OCI-LY3 (cell line): ENCODE measurements around the gene CDON.

Source experiments
- H2AFZ ChIP-seq: fragments of 200-600, 300-600 bp; shearing (Covaris generic); 2 replicates; pipeline ENCODE4 v1.6.0; 2014; ENCODE audit warnings: antibody characterized with exemption, low read depth, low read length
- H3K27ac ChIP-seq: fragments of 200-600, 300-600 bp; sonication (generic); 2 replicates; pipeline ENCODE4 v1.5.1; 2014; ENCODE audit warnings: mild to moderate bottlenecking, low read length, moderate library complexity, mixed read lengths
- H3K27me3 ChIP-seq: fragments of 200-600, 300-600 bp; sonication (generic); 2 replicates; pipeline ENCODE4 v1.6.1; 2014; ENCODE audit warnings: low read depth, low read length, mixed read lengths
- H3K36me3 ChIP-seq: fragments of 200-600, 300-600 bp; sonication (generic); replicated peaks from 2 replicates; pipeline ENCODE3; 2014; ENCODE audit warnings: low read depth, low read length, mixed read lengths
- H3K4me1 ChIP-seq: fragments of 300-600, 200-600 bp; sonication (generic); 2 replicates; pipeline ENCODE4 v1.6.1; 2014; ENCODE audit warnings: low read length, mixed read lengths
- H3K4me2 ChIP-seq: fragments of 200-600, 300-600 bp; sonication (generic); 2 replicates; pipeline ENCODE4 v1.6.1; 2014; ENCODE audit warnings: low read length, mixed read lengths
- H3K4me3 ChIP-seq: fragments of 300-600, 200-600 bp; sonication (generic); 2 replicates; pipeline ENCODE4 v1.5.1; 2014; ENCODE audit warnings: antibody characterized with exemption, mild to moderate bottlenecking, low read length, moderate library complexity
- H3K79me2 ChIP-seq: fragments of 300-600, 200-600 bp; shearing (Covaris generic); 2 replicates; pipeline ENCODE4 v1.6.1; 2014; ENCODE audit warnings: mild to moderate bottlenecking, low read length, mixed read lengths
- H3K9ac ChIP-seq: fragments of 300-600, 200-600 bp; shearing (Covaris generic); 2 replicates; pipeline ENCODE4 v1.6.0; 2014; ENCODE audit warnings: mild to moderate bottlenecking, low read length, moderate library complexity
- H3K9me3 ChIP-seq: fragments of 200-600, 300-600 bp; shearing (Covaris generic); 2 replicates; pipeline ENCODE4 v1.6.1; 2014; ENCODE audit warnings: low read length, mixed read lengths; ENCODE audit not compliant: insufficient read depth
- H4K20me1 ChIP-seq: fragments of 200-600, 300-600 bp; sonication (generic); 2 replicates; pipeline ENCODE4 v1.6.1; 2016; ENCODE audit warnings: low read length, mixed read lengths; ENCODE audit not compliant: insufficient read depth
- EZH2phosphoT487 ChIP-seq: fragments of 200-600 bp; shearing (Covaris generic); IDR thresholded peaks from 2 replicates; pipeline ENCODE4 v1.6.1; 2018; ENCODE audit warnings: antibody characterized with exemption, mixed run types, low read depth
- TF ChIP-seq, protein P1 (sequence below): fragments of 200-600, 300-600 bp; sonication (generic); IDR thresholded peaks from 2 replicates; pipeline ENCODE4 v1.5.1; 2014; ENCODE audit warnings: antibody characterized with exemption, low read length, low read depth

Gene CDON

GRCh38 chr11:126049159-126049558 lies 13.5 kb downstream of the CDON start:
- H3K27ac ChIP-seq = no peak overlapping the region
- no peak overlapping the region for H3K9ac ChIP-seq
- no peaks in the 10 kb centered on the region for H3K36me3 ChIP-seq
- no peak overlapping the region for H3K4me2 ChIP-seq
- H4K20me1 ChIP-seq = no peaks in the 10 kb centered on the region
- H3K4me3 ChIP-seq = no peak overlapping the region
- H3K79me2 ChIP-seq = no peaks in the 10 kb centered on the region
- no peak overlapping the region for H2AFZ ChIP-seq
- no peaks in the 10 kb centered on the region for H3K27me3 ChIP-seq
- H3K4me1 ChIP-seq = no peaks in the 10 kb centered on the region
- no peak for TF ChIP-seq EZH2phosphoT487
- no peaks in the 10 kb centered on the region for H3K9me3 ChIP-seq

- Histone ChIP-seq H3K79me2 (no peaks in the 10 kb centered on the region), H3K36me3 (no peaks in the 10 kb centered on the region), H3K9ac (no peak overlapping the region), H3K27me3 (no peaks in the 10 kb centered on the region), H3K9me3 (no peaks in the 10 kb centered on the region), H3K4me1 (no peaks in the 10 kb centered on the region), H4K20me1 (no peaks in the 10 kb centered on the region), H3K27ac (no peak overlapping the region), H3K4me2 (no peak overlapping the region), H2AFZ (no peak overlapping the region), H3K4me3 (no peak overlapping the region)
- TF ChIP-seq, protein P1, sequence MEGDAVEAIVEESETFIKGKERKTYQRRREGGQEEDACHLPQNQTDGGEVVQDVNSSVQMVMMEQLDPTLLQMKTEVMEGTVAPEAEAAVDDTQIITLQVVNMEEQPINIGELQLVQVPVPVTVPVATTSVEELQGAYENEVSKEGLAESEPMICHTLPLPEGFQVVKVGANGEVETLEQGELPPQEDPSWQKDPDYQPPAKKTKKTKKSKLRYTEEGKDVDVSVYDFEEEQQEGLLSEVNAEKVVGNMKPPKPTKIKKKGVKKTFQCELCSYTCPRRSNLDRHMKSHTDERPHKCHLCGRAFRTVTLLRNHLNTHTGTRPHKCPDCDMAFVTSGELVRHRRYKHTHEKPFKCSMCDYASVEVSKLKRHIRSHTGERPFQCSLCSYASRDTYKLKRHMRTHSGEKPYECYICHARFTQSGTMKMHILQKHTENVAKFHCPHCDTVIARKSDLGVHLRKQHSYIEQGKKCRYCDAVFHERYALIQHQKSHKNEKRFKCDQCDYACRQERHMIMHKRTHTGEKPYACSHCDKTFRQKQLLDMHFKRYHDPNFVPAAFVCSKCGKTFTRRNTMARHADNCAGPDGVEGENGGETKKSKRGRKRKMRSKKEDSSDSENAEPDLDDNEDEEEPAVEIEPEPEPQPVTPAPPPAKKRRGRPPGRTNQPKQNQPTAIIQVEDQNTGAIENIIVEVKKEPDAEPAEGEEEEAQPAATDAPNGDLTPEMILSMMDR = no peak
- TF ChIP-seq EZH2phosphoT487 = no peak
These were observed 14.5 kb downstream of the CDON start for GRCh38 chr11:126048197-126048596.

DNA sequence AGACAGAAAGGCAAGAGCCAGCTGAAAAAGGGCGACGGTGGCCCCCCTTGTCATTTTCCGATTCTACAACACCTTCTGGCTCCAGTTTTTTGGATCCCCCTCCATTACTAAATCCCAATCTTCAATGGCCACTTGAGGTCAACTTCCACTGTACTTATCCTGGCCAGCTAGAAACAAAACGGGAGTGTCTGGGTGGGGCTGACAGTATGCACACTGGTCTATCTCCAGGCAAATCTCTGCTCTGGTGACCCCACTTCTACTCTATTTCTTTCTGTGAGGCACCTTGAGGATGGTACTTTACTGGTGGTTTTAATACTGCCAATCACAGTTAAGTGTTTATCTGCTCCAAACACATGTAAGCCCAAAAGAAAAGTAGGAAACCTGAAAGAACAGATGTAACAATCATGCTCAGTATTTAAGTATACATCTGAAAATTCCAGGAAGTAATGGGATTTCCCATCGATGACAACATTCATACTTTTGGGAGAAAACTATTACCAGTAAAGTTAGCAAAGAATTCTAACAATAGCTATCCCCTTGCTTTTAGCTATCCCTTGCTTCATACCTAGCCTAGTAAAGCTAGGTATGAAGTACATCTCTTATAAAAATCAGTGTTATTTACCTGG lies 16.0 kb downstream of the CDON start:
- Histone ChIP-seq H3K79me2 (no peaks in the 10 kb centered on the region), H2AFZ (no peak overlapping the region), H3K4me1 (no peaks in the 10 kb centered on the region), H3K27me3 (no peaks in the 10 kb centered on the region), H3K4me2 (no peak overlapping the region), H4K20me1 (no peaks in the 10 kb centered on the region), H3K36me3 (no peaks in the 10 kb centered on the region), H3K4me3 (no peak overlapping the region), H3K9me3 (no peaks in the 10 kb centered on the region), H3K9ac (no peak overlapping the region), H3K27ac (no peak overlapping the region)
- no peak for TF ChIP-seq EZH2phosphoT487
- TF ChIP-seq, protein P1 = no peak

GRCh38 chr11:126039485-126040271 lies 23.0 kb downstream of the CDON start:
- TF ChIP-seq EZH2phosphoT487 = no peak
- TF ChIP-seq, protein P1 = no peak
- Histone ChIP-seq H3K9ac (no peak overlapping the region), H3K27ac (no peak overlapping the region), H3K79me2 (no peaks in the 10 kb centered on the region), H3K27me3 (no peaks in the 10 kb centered on the region), H2AFZ (no peak overlapping the region), H3K9me3 (no peaks in the 10 kb centered on the region), H3K4me2 (peak overlapping the region; percentile 18), H4K20me1 (no peaks in the 10 kb centered on the region), H3K36me3 (no peaks in the 10 kb centered on the region), H3K4me1 (no peaks in the 10 kb centered on the region), H3K4me3 (no peak overlapping the region)
